NCI-H1048 (cell line): ENCODE results near the gene PLEKHB2.
A peak's percentile ranks its signal among the peaks of the same experiment; 100 is the strongest.
"Not testable (repeated sequence)": the region's sequence is repeated elsewhere in the genome, so short reads cannot be mapped to it uniquely, and the experiment has no call there.

Experiments used
- DNase-seq: peaks from one replicate; lab custom pipeline; 2025; lab: John Stamatoyannopoulos, UW

Gene PLEKHB2

DNA sequence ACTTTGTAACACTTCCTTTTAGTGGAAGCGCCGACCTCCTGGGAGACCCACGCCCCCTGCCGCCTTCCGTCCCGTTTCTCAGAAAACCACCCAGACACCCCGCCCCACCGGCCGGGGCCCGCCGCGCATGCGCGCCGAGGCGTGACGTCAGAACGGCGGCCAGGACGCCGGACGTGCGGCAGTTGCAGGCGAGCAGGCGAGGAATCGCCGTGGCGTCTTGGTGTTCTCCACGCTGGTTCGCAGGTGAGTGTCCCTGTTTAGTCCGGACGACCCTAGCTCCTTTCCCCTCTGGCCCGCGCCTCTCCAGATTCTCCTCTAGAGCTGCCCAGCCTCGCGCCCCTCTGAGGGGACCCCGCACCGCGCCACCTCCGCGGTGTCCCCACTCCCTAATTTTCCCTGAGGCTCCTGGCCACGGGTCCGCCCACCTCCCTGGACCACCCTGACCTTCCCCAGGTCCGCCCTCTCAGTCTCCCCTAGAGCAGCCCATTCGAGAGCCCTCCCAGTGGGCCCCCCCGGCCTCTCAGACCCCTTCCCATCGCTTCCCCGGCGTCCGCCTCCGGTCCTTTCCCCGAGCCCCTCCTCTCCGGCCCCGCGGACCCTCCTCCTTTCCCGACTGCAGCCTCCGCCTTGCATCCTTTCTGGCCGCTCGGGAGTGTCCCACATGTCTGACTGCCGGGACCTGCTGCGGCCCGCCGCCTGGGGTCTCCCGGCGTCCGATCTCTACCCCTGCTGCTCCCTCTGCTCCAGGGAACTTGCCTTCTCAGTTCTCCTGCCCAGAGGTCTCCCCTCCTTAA, at the start of gene PLEKHB2:
TSS of gene PLEKHB2 (plus strand) at position 181 of the 794 bp plus-strand sequence. CDS start 15,606 bp downstream, outside the sequence.
- peak; percentile 64 for DNase-seq

DNA sequence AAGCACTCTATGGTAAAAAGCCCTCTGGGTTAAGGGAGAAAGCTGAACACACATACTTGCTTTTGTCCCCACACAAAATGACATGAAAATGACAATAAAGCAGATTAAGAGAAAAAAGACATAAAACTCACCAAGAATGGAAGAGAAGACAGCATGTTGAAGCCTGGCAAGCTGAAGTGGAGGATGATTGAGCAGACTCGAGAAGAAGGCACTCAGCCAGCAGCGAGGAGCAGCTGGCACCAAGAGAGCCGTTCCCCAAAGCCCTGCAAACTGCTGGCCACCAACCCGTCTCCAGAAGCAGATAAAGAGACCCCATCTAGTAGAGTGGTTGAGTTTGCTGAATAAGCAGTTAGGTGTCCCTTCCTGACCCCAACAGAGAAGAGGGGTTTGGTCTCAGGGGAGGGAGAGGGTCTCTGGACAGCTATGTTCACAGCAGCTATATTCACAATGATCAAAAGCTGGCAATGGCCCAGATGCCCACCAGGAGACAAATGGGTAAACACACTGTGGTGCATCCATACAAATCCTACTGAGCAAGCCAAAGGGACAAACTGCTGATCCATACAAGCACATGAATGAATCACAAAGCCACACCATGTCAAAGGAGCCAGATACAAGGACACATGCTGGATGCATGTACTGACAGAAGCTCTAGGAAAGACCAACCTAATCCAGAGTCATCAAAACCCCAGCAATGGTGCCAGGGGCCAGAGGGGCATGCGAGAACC, 48.8 kb upstream of the PLEKHB2 start:
- DNase-seq = no peak

- no peak for DNase-seq
These were observed 48.2 kb upstream of the PLEKHB2 start for GRCh38 chr2:131056932-131057287.

DNA sequence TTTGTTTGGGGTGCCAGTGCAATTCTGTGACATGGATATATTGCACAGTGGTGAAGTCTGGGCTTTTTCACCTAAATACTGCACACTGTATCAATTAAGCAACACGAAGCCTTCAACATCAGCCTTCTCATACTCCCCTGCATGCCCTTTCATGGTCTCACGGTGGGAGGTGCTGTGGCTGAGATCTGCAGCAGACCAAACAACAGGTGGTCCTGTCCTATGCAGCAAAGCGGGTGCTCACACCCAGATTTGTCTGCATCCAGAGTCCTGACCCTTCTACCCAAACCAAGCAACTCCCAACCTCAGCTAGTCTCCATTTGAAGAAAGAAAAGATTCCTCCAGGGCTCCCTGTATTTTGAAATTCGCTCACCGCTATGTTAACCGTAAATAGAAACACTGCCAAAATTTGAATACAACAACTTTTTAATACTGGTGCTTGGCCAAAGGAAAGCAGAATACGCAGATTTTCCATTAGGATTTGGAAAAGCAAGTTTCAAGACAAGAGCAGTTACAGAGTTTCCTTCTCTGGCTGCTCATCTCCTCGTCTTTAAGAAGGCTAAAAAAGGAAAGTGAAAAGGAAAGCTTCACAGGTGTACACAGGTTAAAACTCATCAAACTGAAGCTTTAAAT, 46.8 kb upstream of the PLEKHB2 start:
- no peak for DNase-seq

- no peak for DNase-seq
These were observed 46.2 kb upstream of the PLEKHB2 start for GRCh38 chr2:131058920-131059319.

- no peak for DNase-seq
These were observed 41.4 kb upstream of the PLEKHB2 start for GRCh38 chr2:131063501-131064283.

GRCh38 chr2:131064589-131065512, 40.3 kb upstream of the PLEKHB2 start:
- DNase-seq = no peak

DNA sequence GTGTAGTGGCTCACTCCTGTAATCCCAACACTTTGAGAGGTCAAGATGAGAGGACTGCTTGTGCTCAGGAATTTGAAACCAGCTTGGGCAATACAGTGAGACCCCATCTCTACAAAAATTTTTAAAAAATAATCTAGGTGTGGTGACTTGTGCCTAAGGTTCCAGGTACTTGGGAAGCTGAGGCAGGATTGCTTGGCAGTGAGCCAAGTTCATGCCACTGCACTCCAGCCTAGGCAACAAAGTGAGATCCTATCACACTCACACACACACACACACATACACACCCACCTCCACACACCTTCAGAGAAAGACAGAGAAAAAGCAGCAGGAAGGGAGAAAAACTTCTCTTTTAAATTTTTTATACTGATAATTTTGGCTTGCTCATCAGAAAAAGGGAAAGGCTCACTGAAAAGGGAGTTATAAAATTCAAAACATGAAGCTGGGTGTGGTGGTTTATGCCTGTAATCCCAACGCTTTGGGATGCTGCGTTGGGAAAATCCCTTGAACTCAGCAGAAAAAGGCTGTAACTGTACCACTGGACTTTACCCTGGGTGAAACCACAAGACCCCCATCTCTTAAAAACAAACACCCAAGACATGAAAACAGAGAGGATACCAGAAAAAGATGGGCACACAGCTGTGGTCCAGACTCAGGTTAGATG, 37.5 kb upstream of the PLEKHB2 start:
- no peak for DNase-seq

DNA sequence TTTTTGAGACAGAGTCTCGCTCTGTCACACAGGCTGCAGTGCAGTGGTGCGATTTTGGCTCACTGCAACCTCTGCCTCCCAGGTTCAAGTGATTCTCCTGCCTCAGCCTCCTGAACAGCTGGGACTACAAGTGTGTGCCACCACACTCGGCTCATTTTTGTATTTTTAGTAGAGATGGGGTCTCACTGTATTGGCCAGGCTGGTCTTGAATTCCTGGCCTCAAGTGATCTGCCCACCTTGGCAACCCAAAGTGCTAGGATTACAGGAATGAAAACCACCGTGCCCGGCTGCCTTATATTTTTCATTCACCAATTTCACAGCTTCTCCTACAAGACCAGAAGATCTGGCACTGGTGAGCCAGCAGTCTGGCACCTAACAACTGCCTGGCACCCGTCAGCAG, 37.0 kb upstream of the PLEKHB2 start:
- not testable (repeated sequence) for DNase-seq

GRCh38 chr2:131075578-131075977, 29.6 kb upstream of the PLEKHB2 start:
- DNase-seq = not testable (repeated sequence)

GRCh38 chr2:131076707-131077106, 28.4 kb upstream of the PLEKHB2 start:
- no peak for DNase-seq

- no peak for DNase-seq
These were observed 27.8 kb upstream of the PLEKHB2 start for GRCh38 chr2:131077182-131077846.

- DNase-seq = no peak
These were observed 27.2 kb upstream of the PLEKHB2 start for GRCh38 chr2:131077966-131078365.

DNA sequence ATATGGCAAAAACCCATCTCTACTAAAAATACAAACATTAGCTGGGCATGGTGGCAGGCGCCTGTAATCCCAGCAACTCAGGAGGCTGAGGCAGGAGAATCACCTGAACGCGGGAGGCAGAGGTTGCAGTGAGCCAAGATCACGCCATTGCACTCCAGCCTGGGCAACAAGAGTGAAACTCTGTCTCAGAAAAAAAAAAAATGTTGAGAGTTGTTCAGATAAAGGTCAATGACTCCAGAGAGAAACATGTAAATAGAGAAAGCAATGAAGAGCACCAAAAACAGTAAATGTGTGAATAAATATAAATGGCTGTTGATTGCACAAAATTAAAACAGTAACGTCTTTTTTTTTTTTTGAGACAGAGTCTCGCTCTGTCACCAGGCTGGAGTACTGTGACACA, 25.2 kb upstream of the PLEKHB2 start:
- not testable (repeated sequence) for DNase-seq

GRCh38 chr2:131081190-131081589, 23.9 kb upstream of the PLEKHB2 start:
- no peak for DNase-seq

DNA sequence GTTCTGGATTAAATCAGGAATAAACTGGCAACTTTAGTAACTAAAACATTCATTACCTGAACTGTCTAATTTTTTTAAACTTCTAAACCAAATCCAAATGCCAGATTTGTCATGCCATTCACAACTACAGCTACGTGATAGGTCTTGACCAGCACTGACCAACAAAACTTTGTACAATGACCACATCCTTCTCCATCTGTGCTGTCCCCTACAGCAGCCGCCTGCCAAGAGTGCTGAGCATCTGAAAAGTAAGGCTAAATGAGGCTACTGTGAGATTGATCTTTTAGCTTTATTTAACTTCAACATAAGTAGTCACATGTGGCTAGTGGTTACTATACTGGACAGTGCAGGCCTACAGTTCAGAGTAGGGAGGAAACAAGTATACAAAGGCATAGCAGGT, 19.5 kb upstream of the PLEKHB2 start:
- no peak for DNase-seq

DNA sequence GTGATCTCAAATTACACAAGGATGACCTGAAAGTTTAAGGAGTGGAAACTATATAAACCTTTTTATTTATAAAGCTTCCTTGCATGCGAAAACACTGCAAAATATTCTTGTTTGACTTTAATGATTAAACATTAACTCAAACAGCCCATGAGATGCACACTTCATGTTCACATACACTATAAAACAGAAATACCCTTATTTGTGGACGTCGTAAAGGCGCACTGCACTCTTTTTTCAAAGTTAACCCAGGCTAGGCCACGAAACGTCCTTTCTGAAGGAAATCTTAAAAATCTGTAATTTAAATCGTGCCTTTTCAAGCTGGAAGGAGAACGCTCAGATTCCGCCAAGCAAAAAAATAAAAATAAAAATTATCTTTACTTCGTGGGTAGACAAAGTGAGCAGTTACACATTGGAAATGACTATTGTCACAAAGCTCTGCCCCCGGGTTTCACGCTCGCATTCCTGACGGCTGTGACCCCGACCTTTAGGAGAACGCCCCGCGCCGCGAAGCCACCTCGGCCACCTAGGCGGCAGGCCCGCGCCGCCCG, 12.6 kb upstream of the PLEKHB2 start:
- no peak for DNase-seq

DNA sequence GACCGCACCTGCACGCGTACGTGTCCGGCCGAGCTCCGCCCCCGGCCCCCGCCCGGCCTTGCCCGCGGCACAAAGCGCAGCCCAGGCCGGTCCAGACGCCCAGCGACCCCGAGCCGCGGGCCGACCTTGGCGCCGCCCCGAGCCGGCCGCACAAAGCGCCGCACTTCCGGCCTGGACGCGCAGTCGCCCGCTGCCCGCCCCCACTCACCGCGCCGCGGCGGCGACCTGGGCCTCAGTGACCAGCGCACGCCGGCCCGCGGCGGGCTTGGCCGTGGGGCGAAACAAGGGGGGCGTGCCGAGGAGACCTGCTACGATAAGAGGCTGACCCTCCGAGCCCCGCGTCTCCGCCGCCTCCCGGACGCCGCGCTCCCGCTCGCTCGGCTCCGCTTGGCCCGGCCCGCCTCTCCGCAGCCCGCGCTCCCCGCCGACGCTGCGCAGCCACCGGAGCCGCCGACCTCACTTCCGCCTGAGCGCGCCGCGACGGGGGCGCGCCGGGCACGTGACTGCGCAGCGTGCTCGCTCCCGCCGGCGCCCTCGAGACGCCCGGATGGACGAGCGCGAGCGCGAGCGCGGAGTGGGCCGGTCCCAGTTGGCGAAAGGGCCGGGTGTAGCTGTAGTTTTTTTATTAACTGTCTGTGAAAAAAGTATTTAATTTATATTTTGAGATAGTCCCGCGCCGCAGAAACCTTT, 12.0 kb upstream of the PLEKHB2 start, which contains the start of gene FAM168B:
TSS of gene FAM168B (minus strand) at position 455 of the 690 bp plus-strand sequence. CDS start 10,814 bp downstream, outside the sequence.
- peak; percentile 65 for DNase-seq
